GM21737 (cell line): ENCODE measurements around the gene CEP55.

Experiments
- ATAC-seq: cut with Tn5 transposase; IDR thresholded peaks from one replicate; pipeline ENCODE4 v1.9.1; 2021; ENCODE audit warnings: mild to moderate bottlenecking, moderate library complexity; ENCODE audit not compliant: unreplicated experiment

The CEP55 gene

GRCh38 chr10:93468461-93469213, 27.8 kb upstream of the CEP55 start:
- no peak for ATAC-seq

- no peak for ATAC-seq
These were observed 27.0 kb upstream of the CEP55 start for GRCh38 chr10:93469454-93469853.

GRCh38 chr10:93471110-93471651, 25.2 kb upstream of the CEP55 start:
- ATAC-seq, result no peak

GRCh38 chr10:93473161-93473560, 23.3 kb upstream of the CEP55 start:
- no peak for ATAC-seq

- ATAC-seq, result no peak
These were observed 22.5 kb upstream of the CEP55 start for GRCh38 chr10:93473804-93474472.

- no peak for ATAC-seq
These were observed 21.2 kb upstream of the CEP55 start for GRCh38 chr10:93475227-93475626.

- no peak for ATAC-seq
These were observed 20.5 kb upstream of the CEP55 start for GRCh38 chr10:93475871-93476270.

- no peak for ATAC-seq
These were observed 19.7 kb upstream of the CEP55 start for GRCh38 chr10:93476756-93477155.

- no peak for ATAC-seq
These were observed 17.5 kb upstream of the CEP55 start for GRCh38 chr10:93478873-93479272.

- no peak for ATAC-seq
These were observed 14.7 kb upstream of the CEP55 start for GRCh38 chr10:93481637-93482144.

GRCh38 chr10:93482145-93482834, 14.1 kb upstream of the CEP55 start, which contains the start of gene MYOF:
Gene MYOF (minus strand): TSS chr10:93482334. CDS start chr10:93482194, 140 bp downstream.
- ATAC-seq, result peak; percentile 67

GRCh38 chr10:93485690-93486089, 10.7 kb upstream of the CEP55 start:
- no peak for ATAC-seq

- ATAC-seq, result no peak
These were observed 7.4 kb upstream of the CEP55 start for GRCh38 chr10:93488956-93489528.

GRCh38 chr10:93491602-93492121, 4.8 kb upstream of the CEP55 start:
- ATAC-seq, result no peak

GRCh38 chr10:93493162-93493561, 3.2 kb upstream of the CEP55 start:
- ATAC-seq, result no peak

- no peak for ATAC-seq
These were observed 1.9 kb upstream of the CEP55 start for GRCh38 chr10:93494494-93494893.

- peak; percentile 7 for ATAC-seq
These were observed 624 bp upstream of the CEP55 start for GRCh38 chr10:93495654-93496321.

GRCh38 chr10:93498166-93498565, 1.8 kb downstream of the CEP55 start:
- ATAC-seq, result no peak

- ATAC-seq, result no peak
These were observed 5.2 kb downstream of the CEP55 start for GRCh38 chr10:93501650-93502049.

GRCh38 chr10:93503075-93503474, 6.7 kb downstream of the CEP55 start:
- ATAC-seq, result peak; percentile 50
